HUES48 (cell line): Measurements from ENCODE around the gene ZMYND11.
"Not testable (repeated sequence)": the region's sequence is repeated elsewhere in the genome, so short reads cannot be mapped to it uniquely, and the experiment has no call there.

ENCODE experiments used
- H3K27ac ChIP-seq: one replicate; pipeline ENCODE4 v1.7.0; 2013; ENCODE audit warnings: low read depth, low read length, inconsistent platforms
- H3K27me3 ChIP-seq: 2 replicates; pipeline ENCODE4 v1.6.1; 2013; ENCODE audit warnings: mild to moderate bottlenecking, low read length; ENCODE audit not compliant: control insufficient read depth, insufficient read depth
- H3K36me3 ChIP-seq: 2 replicates; pipeline ENCODE4 v1.6.1; 2013; ENCODE audit warnings: low read length; ENCODE audit not compliant: control insufficient read depth, insufficient read depth
- H3K4me1 ChIP-seq: 2 replicates; pipeline ENCODE4 v1.6.1; 2013; ENCODE audit warnings: mild to moderate bottlenecking, low read length; ENCODE audit not compliant: control insufficient read depth, insufficient read depth
- H3K4me3 ChIP-seq: 2 replicates; pipeline ENCODE4 v1.5.1; 2013; ENCODE audit warnings: mild to moderate bottlenecking, low read depth, low read length
- H3K9ac ChIP-seq: 2 replicates; pipeline ENCODE4 v1.6.1; 2013; ENCODE audit warnings: mild to moderate bottlenecking, low read depth, low read length, moderate library complexity
- H3K9me3 ChIP-seq: 2 replicates; pipeline ENCODE4 v1.6.1; 2013; ENCODE audit warnings: low read length; ENCODE audit not compliant: control insufficient read depth, insufficient read depth

The ZMYND11 gene

GRCh38 chr10:178208-178607 is 43.0 kb downstream of the ZMYND11 start:
- H3K4me3 ChIP-seq, result no peak overlapping the region
- no peaks in the 10 kb centered on the region for H3K9me3 ChIP-seq
- H3K27ac ChIP-seq, result no peak overlapping the region
- H3K36me3 ChIP-seq, result peaks cover 8% of the 10 kb centered on the region; the same call in 1 of the 2 replicates
- no peak overlapping the region for H3K9ac ChIP-seq
- no peaks in the 10 kb centered on the region for H3K27me3 ChIP-seq
- no peaks in the 10 kb centered on the region for H3K4me1 ChIP-seq

GRCh38 chr10:178723-179122 is 43.5 kb downstream of the ZMYND11 start:
- H3K9ac ChIP-seq, result no peak overlapping the region
- H3K9me3 ChIP-seq, result no peaks in the 10 kb centered on the region
- no peaks in the 10 kb centered on the region for H3K4me1 ChIP-seq
- no peak overlapping the region for H3K4me3 ChIP-seq
- H3K27me3 ChIP-seq, result no peaks in the 10 kb centered on the region
- H3K36me3 ChIP-seq, result peaks cover 13% of the 10 kb centered on the region
- H3K27ac ChIP-seq, result no peak overlapping the region

GRCh38 chr10:182441-183201 is 47.4 kb downstream of the ZMYND11 start:
- Histone ChIP-seq H3K27me3 (no peaks in the 10 kb centered on the region), H3K9me3 (no peaks in the 10 kb centered on the region), H3K9ac (no peak overlapping the region), H3K4me1 (no peaks in the 10 kb centered on the region), H3K36me3 (peaks cover 14% of the 10 kb centered on the region), H3K4me3 (no peak overlapping the region), H3K27ac (no peak overlapping the region)

GRCh38 chr10:184174-184573 is 48.9 kb downstream of the ZMYND11 start:
- Histone ChIP-seq H3K4me3 (no peak overlapping the region), H3K36me3 (peaks cover 17% of the 10 kb centered on the region), H3K9ac (no peak overlapping the region), H3K9me3 (no peaks in the 10 kb centered on the region), H3K27me3 (no peaks in the 10 kb centered on the region), H3K4me1 (no peaks in the 10 kb centered on the region), H3K27ac (no peak overlapping the region)

GRCh38 chr10:184911-185310 is 49.7 kb downstream of the ZMYND11 start:
- no peaks in the 10 kb centered on the region for H3K9me3 ChIP-seq
- H3K9ac ChIP-seq, result no peak overlapping the region
- peaks cover 15% of the 10 kb centered on the region for H3K36me3 ChIP-seq
- H3K27me3 ChIP-seq, result no peaks in the 10 kb centered on the region
- no peak overlapping the region for H3K4me3 ChIP-seq
- H3K27ac ChIP-seq, result no peak overlapping the region
- H3K4me1 ChIP-seq, result no peaks in the 10 kb centered on the region

- not testable (repeated sequence) for H3K27ac ChIP-seq, H3K9ac ChIP-seq, H3K27me3 ChIP-seq, H3K4me1 ChIP-seq, H3K9me3 ChIP-seq, H3K4me3 ChIP-seq
- peaks cover 13% of the 10 kb centered on the region for H3K36me3 ChIP-seq
Observed at GRCh38 chr10:185571-185970, 50.3 kb downstream of the ZMYND11 start.

- Histone ChIP-seq H3K9me3 (no peaks in the 10 kb centered on the region), H3K36me3 (peaks cover 8% of the 10 kb centered on the region), H3K4me3 (no peak overlapping the region), H3K27ac (no peak overlapping the region), H3K27me3 (no peaks in the 10 kb centered on the region), H3K4me1 (peaks cover 4% of the 10 kb centered on the region; the same call in 1 of the 2 replicates), H3K9ac (no peak overlapping the region)
Observed at GRCh38 chr10:186911-187310, 51.7 kb downstream of the ZMYND11 start.

- Histone ChIP-seq H3K27ac (no peak overlapping the region), H3K4me3 (no peak overlapping the region), H3K9ac (no peak overlapping the region), H3K9me3 (no peaks in the 10 kb centered on the region), H3K4me1 (peaks cover 11% of the 10 kb centered on the region; the same call in 1 of the 2 replicates), H3K27me3 (no peaks in the 10 kb centered on the region), H3K36me3 (peaks cover 5% of the 10 kb centered on the region)
Observed at GRCh38 chr10:188546-188945, 53.3 kb downstream of the ZMYND11 start.

GRCh38 chr10:190216-190615 is 55.0 kb downstream of the ZMYND11 start:
- H3K9me3 ChIP-seq, result no peaks in the 10 kb centered on the region
- H3K36me3 ChIP-seq, result peaks cover 3% of the 10 kb centered on the region
- no peak overlapping the region for H3K4me3 ChIP-seq
- peaks cover 11% of the 10 kb centered on the region; the same call in 1 of the 2 replicates for H3K4me1 ChIP-seq
- no peak overlapping the region for H3K9ac ChIP-seq
- H3K27me3 ChIP-seq, result no peaks in the 10 kb centered on the region
- H3K27ac ChIP-seq, result no peak overlapping the region

- H3K27me3 ChIP-seq, result no peaks in the 10 kb centered on the region
- H3K27ac ChIP-seq, result no peak overlapping the region
- no peak overlapping the region for H3K4me3 ChIP-seq
Observed at GRCh38 chr10:191703-192518, 56.7 kb downstream of the ZMYND11 start.

GRCh38 chr10:194281-194680 is 59.0 kb downstream of the ZMYND11 start:
- Histone ChIP-seq H3K4me1 (peaks cover 11% of the 10 kb centered on the region; the same call in 1 of the 2 replicates), H3K9ac (no peak overlapping the region), H3K36me3 (no peaks in the 10 kb centered on the region), H3K27me3 (no peaks in the 10 kb centered on the region), H3K4me3 (no peak overlapping the region), H3K9me3 (no peaks in the 10 kb centered on the region), H3K27ac (no peak overlapping the region)

More at GRCh38 chr10:191703-192518, 56.7 kb downstream of the ZMYND11 start:
- peaks cover 11% of the 10 kb centered on the region; the same call in 1 of the 2 replicates for H3K4me1 ChIP-seq
- no peak overlapping the region for H3K9ac ChIP-seq
- peaks cover 3% of the 10 kb centered on the region for H3K36me3 ChIP-seq
- no peaks in the 10 kb centered on the region for H3K9me3 ChIP-seq
